ENCODE results near the gene ROR2. TPM values are rescaled to one million over a fixed set of nuclear protein-coding genes. Genes with fewer than 3 reads are reported as not detected.

ROR2 gene
- total RNA-seq, 3 donors from 2014 or later: 3.9 to 56.0 (median 6.5) TPM

DNA sequence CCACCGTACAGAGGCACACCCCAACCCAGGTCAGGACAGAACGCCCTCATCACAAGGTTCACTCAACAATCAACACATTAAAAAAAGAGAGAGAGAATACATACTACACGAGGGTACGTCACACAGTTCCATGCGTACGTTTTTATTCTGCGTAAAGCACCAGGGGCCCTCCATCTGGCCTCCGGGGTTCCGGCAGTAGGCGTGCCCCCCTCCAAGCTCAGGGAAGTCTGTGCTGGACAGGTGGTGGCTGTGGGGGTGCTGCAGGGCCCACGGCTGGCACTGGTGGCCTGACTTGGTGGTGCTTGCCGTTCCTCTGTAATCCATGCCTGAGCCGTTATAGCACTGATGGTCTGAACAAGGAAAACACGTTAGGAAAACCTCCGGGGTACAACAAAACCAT is 219.2 kb downstream of the ROR2 start:
- Histone ChIP-seq H3K4me3 (no peak overlapping the region), H3K4me1 (ENCODE audit: low read depth) (no peaks in the 10 kb centered on the region), H3K9me3 (no peaks in the 10 kb centered on the region), H3K36me3 (ENCODE audit: low read depth) (no peaks in the 10 kb centered on the region)
- TF ChIP-seq, protein P1, sequence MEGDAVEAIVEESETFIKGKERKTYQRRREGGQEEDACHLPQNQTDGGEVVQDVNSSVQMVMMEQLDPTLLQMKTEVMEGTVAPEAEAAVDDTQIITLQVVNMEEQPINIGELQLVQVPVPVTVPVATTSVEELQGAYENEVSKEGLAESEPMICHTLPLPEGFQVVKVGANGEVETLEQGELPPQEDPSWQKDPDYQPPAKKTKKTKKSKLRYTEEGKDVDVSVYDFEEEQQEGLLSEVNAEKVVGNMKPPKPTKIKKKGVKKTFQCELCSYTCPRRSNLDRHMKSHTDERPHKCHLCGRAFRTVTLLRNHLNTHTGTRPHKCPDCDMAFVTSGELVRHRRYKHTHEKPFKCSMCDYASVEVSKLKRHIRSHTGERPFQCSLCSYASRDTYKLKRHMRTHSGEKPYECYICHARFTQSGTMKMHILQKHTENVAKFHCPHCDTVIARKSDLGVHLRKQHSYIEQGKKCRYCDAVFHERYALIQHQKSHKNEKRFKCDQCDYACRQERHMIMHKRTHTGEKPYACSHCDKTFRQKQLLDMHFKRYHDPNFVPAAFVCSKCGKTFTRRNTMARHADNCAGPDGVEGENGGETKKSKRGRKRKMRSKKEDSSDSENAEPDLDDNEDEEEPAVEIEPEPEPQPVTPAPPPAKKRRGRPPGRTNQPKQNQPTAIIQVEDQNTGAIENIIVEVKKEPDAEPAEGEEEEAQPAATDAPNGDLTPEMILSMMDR (IDR thresholded peaks at IDR 0.05): no peak
- intact Hi-C loops (cut with DNase I, micrococcal nuclease): loop anchor here in 1 of 2 donors (10.0 kb wide), 1 partner anchor 224 kb away; the partner anchor contains the start of gene ROR2
- ATAC-seq: no peak
- DNase-seq: no peak

DNA sequence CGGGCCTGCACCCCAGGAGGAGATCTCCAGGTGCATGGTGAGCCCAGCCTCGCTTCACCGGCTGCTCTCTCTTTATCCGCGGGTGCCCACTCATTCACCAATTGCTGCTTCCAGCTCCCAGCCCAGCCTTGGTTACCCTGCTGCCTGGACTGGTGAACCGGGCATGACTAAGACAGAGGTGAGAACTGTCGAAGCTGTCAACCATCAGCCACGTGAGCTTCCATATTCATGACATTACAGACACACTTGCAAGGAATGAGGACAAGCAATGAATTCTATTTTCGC is 220.5 kb downstream of the ROR2 start:
- intact Hi-C loops (cut with DNase I, micrococcal nuclease): no loop called here
- Histone ChIP-seq H3K4me1 (ENCODE audit: low read depth) (no peaks in the 10 kb centered on the region), H3K9me3 (no peaks in the 10 kb centered on the region), H3K4me3 (no peak overlapping the region), H3K36me3 (ENCODE audit: low read depth) (no peaks in the 10 kb centered on the region)
- DNase-seq: no peak
- TF ChIP-seq, protein P1 (IDR thresholded peaks at IDR 0.05): no peak
- no peak for ATAC-seq

DNA sequence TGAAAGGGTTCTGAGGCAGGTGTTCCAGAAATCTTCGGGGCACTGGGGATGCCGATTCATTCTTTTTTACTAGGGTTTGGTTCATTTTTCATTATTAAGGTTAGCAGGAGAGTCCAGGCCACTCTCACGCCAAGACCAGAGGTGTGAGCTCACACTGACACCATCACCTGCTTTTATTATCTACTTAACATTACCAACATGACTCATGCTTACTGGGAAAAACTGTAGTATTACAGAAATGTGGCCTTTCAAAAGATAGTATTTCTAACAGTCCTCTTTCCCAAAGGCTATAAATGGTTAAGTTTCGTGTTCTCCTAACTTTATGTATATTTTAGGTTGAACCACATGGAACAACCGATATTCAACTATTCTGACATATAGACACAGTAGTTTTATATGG is 222.1 kb downstream of the ROR2 start:
- DNase-seq: no peak
- Histone ChIP-seq H3K36me3 (ENCODE audit: low read depth) (no peaks in the 10 kb centered on the region), H3K9me3 (no peaks in the 10 kb centered on the region), H3K4me3 (no peak overlapping the region), H3K4me1 (ENCODE audit: low read depth) (no peaks in the 10 kb centered on the region)
- no peak for ATAC-seq
- intact Hi-C loops (cut with DNase I, micrococcal nuclease): no loop called here
- TF ChIP-seq, protein P1 (IDR thresholded peaks at IDR 0.05): no peak

DNA sequence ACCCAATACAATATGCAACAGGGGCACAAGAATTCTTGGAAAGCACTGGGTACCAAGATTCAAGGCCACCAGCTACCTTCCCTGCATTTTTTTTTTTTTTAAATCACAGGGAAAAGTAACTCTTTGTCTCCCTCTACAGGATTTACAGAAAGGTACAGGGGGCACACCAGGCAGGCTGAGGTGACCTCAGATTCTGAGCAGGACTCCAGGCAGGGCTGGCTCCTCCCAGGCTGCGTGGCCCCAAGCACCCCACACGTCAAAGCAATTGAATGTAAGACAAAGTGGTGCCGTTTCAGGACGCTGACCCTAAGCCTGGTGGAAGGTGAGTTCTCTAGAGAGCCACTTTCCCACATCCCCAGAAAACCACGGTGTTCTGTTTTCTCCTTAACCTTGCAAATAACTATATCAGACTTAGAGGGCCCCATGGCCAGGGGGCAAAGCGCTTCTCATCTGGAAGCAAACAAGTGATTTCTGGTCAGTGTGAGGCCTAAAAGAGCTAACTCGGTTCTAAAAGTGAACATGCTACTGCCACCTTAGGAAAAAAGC is 222.6 kb downstream of the ROR2 start:
- DNase-seq: peak in 1 of 3 donors; percentile 16
- Histone ChIP-seq H3K4me1 (ENCODE audit: low read depth) (no peaks in the 10 kb centered on the region), H3K36me3 (ENCODE audit: low read depth) (no peaks in the 10 kb centered on the region), H3K4me3 (no peak overlapping the region), H3K9me3 (no peaks in the 10 kb centered on the region)
- TF ChIP-seq, protein P1 (IDR thresholded peaks at IDR 0.05): peak; percentile 33
- intact Hi-C loops (cut with DNase I, micrococcal nuclease): no loop called here
- ATAC-seq: peak; percentile 74

DNA sequence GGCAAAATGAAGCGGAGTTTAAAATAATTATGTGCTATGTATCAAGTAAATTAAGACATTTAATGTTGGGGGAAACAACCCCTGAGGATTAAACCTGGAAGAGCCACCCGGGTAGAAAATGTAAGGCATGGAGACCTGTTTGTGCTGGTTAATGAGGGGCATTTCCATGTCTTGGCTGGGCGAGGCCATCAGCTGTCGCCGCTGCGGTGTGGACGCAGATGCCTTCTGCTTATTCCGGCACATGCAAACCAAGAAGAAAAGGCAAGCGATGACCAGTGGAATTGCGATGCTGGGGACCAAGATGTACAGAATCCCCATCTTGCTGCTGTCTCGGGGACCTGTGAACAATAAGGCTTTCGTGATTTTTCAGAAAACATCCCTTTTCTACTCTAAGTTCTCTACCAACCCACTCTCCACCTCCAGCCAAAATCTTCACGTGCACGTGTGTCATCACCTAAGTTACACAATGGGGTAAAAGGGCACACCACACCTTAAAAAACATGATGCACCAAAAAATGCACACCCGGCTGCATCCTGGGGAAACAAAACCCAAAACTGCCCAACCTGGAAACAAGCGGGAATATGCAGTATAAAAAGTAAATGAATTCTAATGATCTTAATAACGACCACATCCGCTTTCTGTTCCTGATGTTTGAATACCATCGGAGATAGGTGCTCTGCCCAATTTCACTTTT is 223.5 kb downstream of the ROR2 start:
- no peaks in the 10 kb centered on the region for H3K36me3 ChIP-seq (ENCODE audit: low read depth)
- no peaks in the 10 kb centered on the region for H3K9me3 ChIP-seq
- intact Hi-C loops (cut with DNase I, micrococcal nuclease): no loop called here
- no peaks in the 10 kb centered on the region for H3K4me1 ChIP-seq (ENCODE audit: low read depth)
- no peak for ATAC-seq
- H3K4me3 ChIP-seq: no peak overlapping the region
- TF ChIP-seq, protein P1 (IDR thresholded peaks at IDR 0.05): no peak
- no peak for DNase-seq

Measured in mucosa of descending colon (tissue), 3 donors.